DLD1 (cell line): ENCODE data around the gene CADM2.
"Not testable (repeated sequence)": the region's sequence is repeated elsewhere in the genome, so short reads cannot be mapped to it uniquely, and the experiment has no call there.

ENCODE experiments used
- in situ Hi-C: cut with HindIII; loops from 2 replicates; pipeline ENCODE4 v1.10.0; 2017; ENCODE audit warnings: low sequenced_read_pairs

Gene CADM2

GRCh38 chr3:84958495-84959469, at the start of gene CADM2:
CADM2 (plus strand) TSS chr3:84958989.
- in situ Hi-C loops, result no loop called here

- in situ Hi-C loops, result not testable (repeated sequence)
Measured at GRCh38 chr3:84918592-84918991, 40.2 kb upstream of the CADM2 start.

- in situ Hi-C loops, result no loop called here
Measured at GRCh38 chr3:84922682-84923081, 36.1 kb upstream of the CADM2 start.

- in situ Hi-C loops, result no loop called here
Measured at GRCh38 chr3:84925571-84925970, 33.2 kb upstream of the CADM2 start.

GRCh38 chr3:84943379-84943778, 15.4 kb upstream of the CADM2 start:
- in situ Hi-C loops, result no loop called here

GRCh38 chr3:84946240-84946639, 12.5 kb upstream of the CADM2 start:
- in situ Hi-C loops, result no loop called here

- in situ Hi-C loops, result no loop called here
Measured at GRCh38 chr3:84959470-84960271, 882 bp downstream of the CADM2 start.

GRCh38 chr3:84960581-84960980, 1.8 kb downstream of the CADM2 start:
- in situ Hi-C loops, result no loop called here

- in situ Hi-C loops, result no loop called here
Measured at GRCh38 chr3:84961011-84961410, 2.2 kb downstream of the CADM2 start.

- in situ Hi-C loops, result no loop called here
Measured at GRCh38 chr3:84961521-84962255, 2.9 kb downstream of the CADM2 start.

GRCh38 chr3:84962415-84962814, 3.6 kb downstream of the CADM2 start:
- in situ Hi-C loops, result no loop called here

- in situ Hi-C loops, result no loop called here
Measured at GRCh38 chr3:84963137-84963536, 4.3 kb downstream of the CADM2 start.

GRCh38 chr3:84965141-84965540, 6.4 kb downstream of the CADM2 start:
- in situ Hi-C loops, result no loop called here

GRCh38 chr3:84967767-84968581, 9.2 kb downstream of the CADM2 start:
- in situ Hi-C loops, result no loop called here

- in situ Hi-C loops, result no loop called here
Measured at GRCh38 chr3:84968701-84969235, 10.0 kb downstream of the CADM2 start.

GRCh38 chr3:84974347-84974746, 15.6 kb downstream of the CADM2 start:
- in situ Hi-C loops, result no loop called here

- in situ Hi-C loops, result no loop called here
Measured at GRCh38 chr3:84977021-84977420, 18.2 kb downstream of the CADM2 start.

GRCh38 chr3:84978843-84979242, 20.1 kb downstream of the CADM2 start:
- in situ Hi-C loops, result no loop called here

- in situ Hi-C loops, result no loop called here
Measured at GRCh38 chr3:84980011-84980410, 21.2 kb downstream of the CADM2 start.

GRCh38 chr3:84980456-84980855, 21.7 kb downstream of the CADM2 start:
- in situ Hi-C loops, result no loop called here
